Fibroblast of lung (primary cell): ENCODE data around the gene RRAD. TPM values are rescaled to one million over a fixed set of nuclear protein-coding genes. Genes with fewer than 3 reads are reported as not detected.

ENCODE experiments used
- DNase-seq, 2 donors: peaks; one replicate each; pipeline versions ENCODE4 v3.0.0 to v3.0.0-alpha.2; 2010; ENCODE audit warnings: low read depth in 2 of 2
- H2AFZ ChIP-seq: 2 replicates; pipeline ENCODE4 v1.5.1; 2012; ENCODE audit warnings: low read length, control low read depth, inconsistent platforms
- H3K27ac ChIP-seq: 2 replicates; pipeline ENCODE4 v1.5.1; 2011; ENCODE audit warnings: low read length, control low read depth; ENCODE audit not compliant: insufficient read depth
- H3K27me3 ChIP-seq: 2 replicates; pipeline ENCODE4 v1.5.1; 2011; ENCODE audit warnings: mild to moderate bottlenecking, low read length; ENCODE audit not compliant: control insufficient read depth, insufficient read depth
- H3K36me3 ChIP-seq: 2 replicates; pipeline ENCODE4 v1.5.1; 2011; ENCODE audit warnings: low read length; ENCODE audit not compliant: control insufficient read depth, insufficient read depth
- H3K4me1 ChIP-seq: 2 replicates; pipeline ENCODE4 v1.5.1; 2011; ENCODE audit warnings: low read length; ENCODE audit not compliant: control insufficient read depth, insufficient read depth; ENCODE audit errors: extremely low read depth
- H3K4me2 ChIP-seq: 2 replicates; pipeline ENCODE4 v1.5.1; 2011; ENCODE audit warnings: low read length, control low read depth; ENCODE audit not compliant: insufficient read depth; ENCODE audit errors: extremely low read depth
- H3K4me3 ChIP-seq, 4 experiments: fragments of 200-600 bp in 1 of 4; sonication (generic) in 1 of 4; replicated peaks in 1 of 4; 2 replicates each; pipeline ENCODE4 v1.5.1; 2011 to 2016; ENCODE audit warnings: low read length in 4 of 4, low read depth in 3 of 4, mild to moderate bottlenecking in 3 of 4, control low read depth in 2 of 4, inconsistent platforms in 1 of 4, mixed read lengths in 1 of 4; ENCODE audit not compliant: insufficient read depth in 1 of 4; ENCODE audit errors: control extremely low read depth in 1 of 4
- H3K79me2 ChIP-seq: 2 replicates; pipeline ENCODE4 v1.5.1; 2012; ENCODE audit warnings: mild to moderate bottlenecking, low read length, inconsistent platforms; ENCODE audit not compliant: control insufficient read depth, insufficient read depth
- H3K9ac ChIP-seq: 2 replicates; pipeline ENCODE4 v1.5.1; 2011; ENCODE audit warnings: mild to moderate bottlenecking, low read length, control low read depth; ENCODE audit not compliant: insufficient read depth
- H3K9me3 ChIP-seq: 2 replicates; pipeline ENCODE4 v1.5.1; 2012; ENCODE audit warnings: low read depth, low read length; ENCODE audit not compliant: control insufficient read depth, insufficient read depth
- H4K20me1 ChIP-seq: 2 replicates; pipeline ENCODE4 v1.5.1; 2011; ENCODE audit warnings: low read length; ENCODE audit not compliant: control insufficient read depth, insufficient read depth; ENCODE audit errors: extremely low read depth
- CTCF ChIP-seq, 2 donors: IDR thresholded peaks in 1 of 2; conservative IDR thresholded peaks in 1 of 2; 1 replicate in 1 of 2; 2 replicates in 1 of 2; pipeline ENCODE4 v1.5.1; 2011 to 2012; ENCODE audit warnings: low read length in 2 of 2, control low read depth in 1 of 2, inconsistent platforms in 1 of 2, low read depth in 1 of 2, mild to moderate bottlenecking in 1 of 2
- EZH2 ChIP-seq: IDR thresholded peaks from 2 replicates; pipeline ENCODE4 v1.5.1; 2012; ENCODE audit warnings: low read length, control low read depth, mild to moderate bottlenecking; ENCODE audit errors: missing control alignments
- polyA plus RNA-seq, 2 donors: library from polyadenylated mRNA; depleted of rRNA in 1 of 2; stranded (reverse) in 1 of 2; unstranded in 1 of 2; fragments of >200 nt; gene quantifications; 2 replicates each; pipeline ENCODE4 v1.2.1, GENCODE V29; 2011 to 2012; ENCODE audit warnings: missing spikeins in 1 of 2
- total RNA-seq: library from RNA; depleted of rRNA; stranded (reverse); fragments of >200 nt; gene quantifications from 2 replicates; pipeline ENCODE4 v1.2.1, GENCODE V29; 2014

Gene RRAD
- total and polyA plus RNA-seq, 2 donors (not counting 1 experiment from before 2014, with no cell fraction given) = 11.6 to 83.7 TPM

GRCh38 chr16:66920299-66920590, 5.1 kb downstream of the RRAD start:
- H3K4me1 ChIP-seq = peaks cover 5% of the 10 kb centered on the region
- H3K27ac ChIP-seq = no peak overlapping the region
- H3K36me3 ChIP-seq = peaks cover 3% of the 10 kb centered on the region
- no peak for DNase-seq
- H3K9ac ChIP-seq = no peak overlapping the region
- H4K20me1 ChIP-seq = no peaks in the 10 kb centered on the region
- no peak overlapping the region for H3K4me2 ChIP-seq
- H3K27me3 ChIP-seq = peaks cover 4% of the 10 kb centered on the region
- H2AFZ ChIP-seq = no peak overlapping the region
- H3K9me3 ChIP-seq = no peaks in the 10 kb centered on the region
- no peak for TF ChIP-seq CTCF (conservative IDR thresholded peaks at IDR 0.05 in 1 of 2, IDR thresholded peaks at IDR 0.05 in 1 of 2; ENCODE audit: low read depth in 1 of 2, low read length in 2 of 2)
- TF ChIP-seq EZH2 = no peak
- no peak overlapping the region for H3K4me3 ChIP-seq
- H3K79me2 ChIP-seq = no peaks in the 10 kb centered on the region

DNA sequence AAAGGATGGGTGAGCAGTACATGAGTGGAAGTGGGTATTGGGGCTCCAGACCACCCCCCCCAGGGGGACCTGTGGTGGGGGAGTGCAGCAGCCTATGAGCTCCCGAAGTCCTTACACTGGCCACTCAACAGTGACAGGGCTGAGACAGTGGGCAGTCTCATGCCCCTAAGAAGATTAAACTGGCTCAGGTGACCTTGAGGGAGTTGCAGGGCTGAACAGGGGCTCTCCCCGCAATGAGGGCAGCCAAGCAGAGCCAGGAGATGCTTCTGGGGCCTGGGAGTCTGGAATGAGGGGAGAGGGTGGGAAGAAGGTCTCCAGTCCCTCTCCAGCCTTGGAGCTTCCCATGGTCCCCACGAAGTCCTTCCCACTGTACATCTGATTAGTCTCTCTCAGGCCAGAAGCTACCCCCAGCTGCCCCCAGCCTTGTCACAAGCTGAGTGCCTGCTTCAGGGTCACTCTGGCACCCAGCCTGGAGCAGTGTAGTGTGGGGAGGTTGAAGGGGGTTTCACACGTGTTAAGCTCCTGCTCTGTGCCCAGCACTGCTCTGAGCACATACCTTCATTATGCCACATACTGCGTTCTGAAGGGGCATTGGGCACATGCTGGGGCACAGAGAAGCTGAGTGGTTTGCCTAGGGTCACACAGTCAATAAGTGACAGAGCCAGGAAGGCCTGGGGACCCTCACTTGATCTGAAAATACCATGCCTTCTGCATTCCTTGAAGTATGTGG, 5.6 kb downstream of the RRAD start:
- Histone ChIP-seq H4K20me1 (no peaks in the 10 kb centered on the region), H3K27ac (no peak overlapping the region), H3K4me1 (peaks cover 5% of the 10 kb centered on the region), H3K4me2 (no peak overlapping the region), H3K9ac (no peak overlapping the region), H3K4me3 (no peak overlapping the region), H3K9me3 (no peaks in the 10 kb centered on the region), H3K27me3 (peaks cover 4% of the 10 kb centered on the region), H3K79me2 (no peaks in the 10 kb centered on the region), H3K36me3 (peaks cover 3% of the 10 kb centered on the region), H2AFZ (no peak overlapping the region)
- no peak for DNase-seq
- no peak for TF ChIP-seq CTCF (conservative IDR thresholded peaks at IDR 0.05 in 1 of 2, IDR thresholded peaks at IDR 0.05 in 1 of 2; ENCODE audit: low read depth in 1 of 2, low read length in 2 of 2)
- no peak for TF ChIP-seq EZH2

- peaks cover 3% of the 10 kb centered on the region for H3K36me3 ChIP-seq
- no peaks in the 10 kb centered on the region for H3K79me2 ChIP-seq
- H3K27ac ChIP-seq = no peak within 1 kb of the TSS
- H3K9ac ChIP-seq = no peak within 1 kb of the TSS
- peaks cover 4% of the 10 kb centered on the region for H3K4me1 ChIP-seq
- H3K9me3 ChIP-seq = no peaks in the 10 kb centered on the region
- H3K4me3 ChIP-seq = no peak within 1 kb of the TSS
- H4K20me1 ChIP-seq = no peaks in the 10 kb centered on the region
- no peak within 1 kb of the TSS for H3K4me2 ChIP-seq
- no peak for DNase-seq
- peaks cover 8% of the 10 kb centered on the region for H3K27me3 ChIP-seq
- no peak within 1 kb of the TSS for H2AFZ ChIP-seq
- TF ChIP-seq EZH2 (no peak), CTCF (conservative IDR thresholded peaks at IDR 0.05 in 1 of 2, IDR thresholded peaks at IDR 0.05 in 1 of 2; ENCODE audit: low read depth in 1 of 2, low read length in 2 of 2) (no peak)
Observed at GRCh38 chr16:66918803-66919568, 6.3 kb downstream of the RRAD start, which contains the start of gene CDH16. TSS of gene CDH16 (minus strand) at chr16:66918885. CDS start at chr16:66918065, 820 bp downstream.
